GM19035 (cell line): ENCODE measurements around the gene GSG1L2.

Source experiments
- ATAC-seq: cut with Tn5 transposase; IDR thresholded peaks from one replicate; pipeline ENCODE4 v1.9.1; 2021; ENCODE audit not compliant: unreplicated experiment

Gene GSG1L2

GRCh38 chr17:9825641-9826150 is 3.8 kb upstream of the GSG1L2 start, which contains the start of gene GLP2R:
Gene GLP2R (plus strand): TSS chr17:9825924. CDS start chr17:9826064, 140 bp downstream.
- no peak for ATAC-seq

GRCh38 chr17:9824797-9825338 is 3.0 kb upstream of the GSG1L2 start:
- no peak for ATAC-seq

DNA sequence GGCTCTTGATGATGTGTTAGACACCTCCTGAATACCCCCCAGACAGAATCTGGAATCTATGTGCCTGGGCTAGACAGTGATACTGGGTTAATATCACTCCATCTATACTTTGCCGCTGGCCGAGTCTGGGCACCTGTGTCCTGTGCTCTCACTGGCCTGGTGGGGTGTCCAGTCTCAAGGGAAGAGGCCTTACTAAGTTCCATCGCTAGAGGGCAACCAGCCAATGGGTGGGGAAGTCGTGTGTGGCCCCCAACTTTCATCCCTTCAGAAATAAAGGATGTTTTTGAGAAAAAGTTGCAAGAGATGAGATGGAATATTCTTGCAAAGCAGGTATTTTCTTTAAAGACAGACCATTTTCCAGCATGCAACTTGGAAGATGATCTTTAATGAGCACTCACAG is 2.2 kb upstream of the GSG1L2 start:
- ATAC-seq = no peak

DNA sequence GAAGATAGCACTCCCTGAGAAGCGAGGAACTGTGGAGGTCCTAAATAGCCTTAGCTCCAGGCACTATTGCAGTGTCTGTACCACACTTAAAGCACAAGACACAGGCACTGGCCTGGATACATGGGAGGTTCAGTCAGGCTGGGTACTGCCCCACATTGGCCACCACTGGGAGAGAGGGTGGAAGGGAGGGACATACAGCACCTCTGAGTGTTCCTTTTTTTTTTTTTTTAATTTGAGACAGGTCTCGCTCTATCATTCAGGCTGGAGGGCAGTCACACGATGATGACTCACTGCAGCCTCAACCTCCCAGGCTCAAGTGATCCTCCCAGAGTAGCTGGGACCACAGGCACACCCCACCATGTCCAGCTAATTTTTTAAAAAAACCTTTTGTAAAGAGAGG is 1.4 kb downstream of the GSG1L2 start:
- no peak for ATAC-seq

- no peak for ATAC-seq
Observed at GRCh38 chr17:9818760-9819159, 3.1 kb downstream of the GSG1L2 start.

- ATAC-seq = no peak
Observed at GRCh38 chr17:9817086-9817485, 4.8 kb downstream of the GSG1L2 start.

DNA sequence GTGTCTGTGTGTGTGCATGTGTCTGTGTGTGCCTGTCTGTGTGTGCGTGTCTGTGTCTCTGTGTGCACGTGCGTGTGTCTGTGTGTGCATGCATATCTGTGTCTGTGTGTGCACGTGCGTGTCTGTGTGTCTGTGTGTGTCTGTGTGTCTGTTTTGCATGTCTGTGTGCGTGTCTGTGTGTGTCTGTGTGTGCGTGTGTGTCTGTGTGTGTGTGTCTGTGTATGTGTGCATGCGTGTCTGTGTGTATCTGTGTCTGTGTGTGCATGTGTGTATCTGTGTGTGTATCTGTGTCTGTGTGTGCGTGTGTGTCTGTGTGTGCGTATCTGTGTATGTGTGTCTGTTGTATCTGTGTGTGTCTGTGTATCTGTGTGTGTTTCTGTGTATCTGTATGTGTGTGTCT is 5.4 kb downstream of the GSG1L2 start:
- ATAC-seq = no peak

DNA sequence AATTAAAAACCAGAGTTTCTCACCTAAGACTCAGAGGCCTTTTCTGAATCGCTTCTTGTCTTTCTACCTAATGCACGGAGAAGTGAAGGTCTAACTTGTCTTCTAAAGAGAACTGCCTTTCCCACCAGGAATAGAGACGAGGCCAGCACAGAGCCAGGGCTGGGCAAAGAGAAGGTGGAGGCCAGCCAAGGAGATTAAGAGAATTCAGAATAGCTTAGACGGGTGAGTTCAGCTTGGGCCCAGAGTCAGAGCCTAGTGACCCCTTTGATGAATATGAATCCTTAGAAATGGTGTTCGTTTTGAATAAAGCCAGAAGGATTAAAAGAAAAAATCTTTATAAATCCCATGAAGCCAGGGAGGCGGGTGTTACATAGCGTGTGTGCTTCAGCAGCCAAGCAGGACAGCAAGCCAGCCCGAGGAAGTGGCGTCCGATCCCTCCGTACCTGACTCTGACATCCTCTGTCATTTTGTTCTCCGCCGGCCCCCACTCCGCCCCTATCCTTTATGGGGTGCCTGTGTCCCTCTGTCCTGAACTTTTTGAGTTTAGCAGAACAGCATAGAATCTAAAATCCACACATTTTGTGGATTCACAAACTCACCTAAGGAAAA is 7.4 kb downstream of the GSG1L2 start:
- no peak for ATAC-seq

DNA sequence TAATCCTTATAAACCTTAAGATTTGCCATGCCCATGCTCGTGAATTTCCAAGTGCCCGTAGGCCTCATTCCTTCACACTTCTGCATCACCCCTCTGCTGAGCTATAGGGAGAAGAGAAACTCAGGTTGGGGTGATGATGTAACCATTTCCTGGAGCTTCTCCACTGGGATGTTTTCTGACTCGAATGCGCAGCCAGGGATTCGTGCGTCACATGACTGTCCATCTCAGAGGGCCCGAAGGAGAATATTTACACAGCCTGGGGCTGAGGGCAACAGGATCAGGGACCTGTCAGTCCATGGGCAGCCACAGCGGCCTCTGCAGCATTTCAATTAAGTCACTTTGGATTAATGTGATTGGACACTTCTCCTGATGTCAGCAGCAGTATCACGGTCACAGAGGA is 8.7 kb downstream of the GSG1L2 start:
- ATAC-seq = no peak

GRCh38 chr17:9811537-9811936 is 10.3 kb downstream of the GSG1L2 start:
- ATAC-seq = no peak

GRCh38 chr17:9811086-9811485 is 10.8 kb downstream of the GSG1L2 start:
- ATAC-seq = no peak

GRCh38 chr17:9810100-9810949 is 11.6 kb downstream of the GSG1L2 start:
- ATAC-seq = no peak

DNA sequence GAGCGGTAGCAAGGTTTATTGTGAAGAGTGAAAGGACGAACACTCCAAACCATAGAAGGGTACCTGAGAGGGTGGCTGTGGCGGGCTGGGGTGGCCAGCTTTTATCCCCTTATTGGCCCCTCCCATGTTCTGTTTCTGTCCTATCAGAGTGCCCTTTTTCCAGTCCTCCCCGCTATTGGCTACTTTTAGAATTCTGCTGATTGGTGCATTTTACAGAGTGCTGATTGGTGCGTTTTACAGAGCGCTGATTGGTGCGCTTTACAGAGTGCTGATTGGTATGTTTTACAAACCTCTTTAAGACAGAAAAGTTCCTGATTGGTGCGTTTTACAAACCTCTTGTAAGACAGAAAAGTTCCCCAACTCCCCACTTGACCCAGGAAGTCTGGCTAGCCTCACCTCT is 12.5 kb downstream of the GSG1L2 start:
- ATAC-seq = no peak

DNA sequence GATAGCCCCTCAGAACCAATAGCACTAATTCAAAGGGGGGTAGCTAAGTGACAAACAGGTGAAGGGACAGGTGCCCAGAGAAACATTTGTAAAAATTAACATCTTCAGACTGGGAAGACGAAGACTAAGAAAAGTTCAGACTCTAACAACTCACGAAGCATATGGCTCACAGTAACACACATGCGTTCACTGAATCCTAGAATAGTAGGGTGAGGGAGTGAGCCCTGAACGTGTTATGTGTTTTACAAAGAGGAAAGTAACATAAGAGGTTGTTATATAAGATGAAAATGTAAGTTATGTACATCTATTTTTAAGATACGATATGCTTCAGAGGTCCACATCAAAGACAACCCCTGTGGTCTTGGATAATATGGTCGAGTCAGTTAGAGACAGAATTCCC is 15.2 kb downstream of the GSG1L2 start:
- ATAC-seq = no peak

DNA sequence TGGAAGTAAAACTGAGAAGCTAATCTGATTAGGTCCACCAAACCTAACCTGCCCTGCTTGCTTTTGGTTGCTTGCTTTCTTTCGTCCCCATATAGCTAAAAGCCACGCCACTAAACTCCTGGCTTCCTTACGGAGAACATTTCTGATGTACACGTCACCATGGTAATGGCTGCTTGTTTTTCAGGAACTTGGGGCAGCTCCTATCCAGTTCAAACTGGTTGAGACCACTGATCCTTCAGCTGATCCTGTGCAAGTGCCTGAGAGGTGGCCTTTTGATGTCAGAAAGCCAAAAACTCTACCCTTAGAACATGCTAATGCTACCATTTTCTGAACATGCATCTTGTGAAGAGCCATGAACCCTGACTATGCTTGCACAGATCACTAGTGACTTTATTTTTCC is 16.1 kb downstream of the GSG1L2 start:
- ATAC-seq = no peak

DNA sequence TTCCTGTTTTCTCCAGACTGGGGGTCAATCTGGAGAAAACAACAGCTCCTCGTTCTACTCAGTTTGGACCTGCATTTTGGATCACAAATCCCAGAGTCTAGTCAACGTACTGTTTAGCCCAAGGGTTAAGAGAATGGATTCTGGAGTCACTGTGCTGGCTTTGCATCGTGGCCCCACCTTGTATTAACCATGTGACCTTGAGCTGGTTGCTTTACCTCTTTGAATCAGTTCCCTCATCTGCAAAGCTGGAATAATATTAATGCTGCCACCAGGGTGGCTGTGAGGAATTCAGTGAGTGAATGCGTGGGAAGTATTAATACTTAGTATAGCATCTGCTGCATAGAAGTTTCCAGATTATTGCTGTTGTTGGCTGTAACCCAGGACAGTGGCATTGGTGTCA is 19.2 kb downstream of the GSG1L2 start:
- no peak for ATAC-seq

DNA sequence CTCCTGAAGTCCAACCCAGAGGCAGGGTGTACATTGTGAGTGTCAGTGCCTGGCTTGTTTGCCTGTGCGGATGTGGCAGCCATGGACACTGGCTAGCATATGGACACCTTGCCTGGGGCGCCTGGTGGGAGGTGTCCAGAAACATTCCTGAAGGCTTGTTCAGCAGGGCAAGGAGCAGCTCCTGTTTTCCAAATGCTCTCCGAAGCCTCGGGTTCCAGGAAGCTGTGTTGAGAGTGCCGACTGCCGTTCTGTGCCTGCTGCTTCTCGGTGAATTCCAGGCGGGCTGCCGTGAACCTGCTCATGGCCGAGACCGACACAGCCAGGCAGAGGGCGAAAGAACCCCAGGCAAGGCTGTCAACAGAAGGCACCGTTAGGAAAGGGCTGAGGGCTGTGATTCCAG is 19.6 kb downstream of the GSG1L2 start:
- ATAC-seq = no peak

GRCh38 chr17:9801505-9801904 is 20.4 kb downstream of the GSG1L2 start:
- ATAC-seq = no peak

- no peak for ATAC-seq
Observed at GRCh38 chr17:9798724-9799123, 23.2 kb downstream of the GSG1L2 start.

GRCh38 chr17:9798008-9798407 is 23.9 kb downstream of the GSG1L2 start:
- no peak for ATAC-seq

GRCh38 chr17:9792181-9792840 is 29.6 kb downstream of the GSG1L2 start:
- no peak for ATAC-seq
